A549 (cell line): ENCODE data around the gene PPP1R14D.

Experiments
- CTCF ChIP-seq: fragments of >200 bp; sonication (Bioruptor Twin); formaldehyde crosslinking; IDR thresholded peaks from 3 replicates; pipeline ENCODE4 v1.5.1; 2016
- EP300 ChIP-seq, 2 experiments: fragments of >200 bp; sonication (Bioruptor Twin); formaldehyde crosslinking; IDR thresholded peaks; 2 replicates in 1 of 2; 3 replicates in 1 of 2; pipeline ENCODE4 v1.6.1; 2016 to 2017
- JUNB ChIP-seq: fragments of >200 bp; sonication (Bioruptor Twin); formaldehyde crosslinking; IDR thresholded peaks from 2 replicates; pipeline ENCODE4 v1.6.1; 2016
- MAFK ChIP-seq: fragments of 450-650 bp; IDR thresholded peaks from 2 replicates; pipeline ENCODE4 v1.6.1; 2014; ENCODE audit not compliant: partially characterized antibody
- NFE2L2 ChIP-seq: fragments of 150-350 bp; conservative IDR thresholded peaks from 2 replicates; pipeline ENCODE4 v1.6.1; 2014; ENCODE audit warnings: low read length
- POLR2A ChIP-seq: IDR thresholded peaks from 2 replicates; pipeline ENCODE4 v1.6.1; 2012; ENCODE audit warnings: mild to moderate bottlenecking, low read length
- RAD21 ChIP-seq, 2 experiments: fragments of >200 bp in 1 of 2; sonication (Bioruptor Twin) in 1 of 2; formaldehyde crosslinking in 1 of 2; IDR thresholded peaks in 1 of 2; conservative IDR thresholded peaks in 1 of 2; 2 replicates in 1 of 2; 3 replicates in 1 of 2; pipeline ENCODE4 v1.6.1; 2012 to 2018; ENCODE audit warnings: inconsistent platforms in 1 of 2
- RCOR1 ChIP-seq: fragments of 150-350 bp; IDR thresholded peaks from 2 replicates; pipeline ENCODE4 v1.6.1; 2014; ENCODE audit warnings: antibody characterized with exemption, low read length, low read depth
- RNF2 ChIP-seq: fragments of 200-600 bp; sonication (generic); IDR thresholded peaks from 2 replicates; pipeline ENCODE4 v1.6.1; 2016; ENCODE audit warnings: low read depth, mild to moderate bottlenecking, antibody characterized with exemption, moderate library complexity, borderline replicate concordance

GRCh38 chr15:40846841-40847222, 18.3 kb upstream of the PPP1R14D start:
- no peak for TF ChIP-seq RNF2
- no peak for TF ChIP-seq CTCF
- no peak for TF ChIP-seq POLR2A
- TF ChIP-seq EP300 (IDR thresholded peaks at IDR 0.05) = no peak
- no peak for TF ChIP-seq RCOR1
- no peak for TF ChIP-seq NFE2L2
- no peak for TF ChIP-seq JUNB
- TF ChIP-seq RAD21 (conservative IDR thresholded peaks at IDR 0.05 in 1 of 2, IDR thresholded peaks at IDR 0.05 in 1 of 2) = no peak
- no peak for TF ChIP-seq MAFK
